CD14-positive monocyte (primary cell): ENCODE results near the gene SLC17A3. TPM values are rescaled to one million over a fixed set of nuclear protein-coding genes. Genes with fewer than 3 reads are reported as not detected.

ENCODE experiments used
- DNase-seq, 3 donors: peaks; one replicate each; pipeline ENCODE4 v3.0.0-alpha.2; 2011 to 2022
- H2AFZ ChIP-seq: 2 replicates; pipeline ENCODE4 v1.6.0; 2012; ENCODE audit warnings: mild to moderate bottlenecking, low read depth, low read length, inconsistent platforms; ENCODE audit not compliant: insufficient read depth, poor library complexity, severe bottlenecking
- H3K27ac ChIP-seq, 2 donors: 1 replicate in 1 of 2; 2 replicates in 1 of 2; pipeline ENCODE4 v1.5.1; 2012 to 2013; ENCODE audit warnings: low read length in 2 of 2, control low read depth in 1 of 2, inconsistent platforms in 1 of 2, low read depth in 1 of 2, mild to moderate bottlenecking in 1 of 2
- H3K27me3 ChIP-seq, 2 donors: one replicate each; pipeline versions ENCODE4 v1.6.0 to v1.6.1; 2011 to 2013; ENCODE audit warnings: low read length in 2 of 2; ENCODE audit not compliant: control insufficient read depth in 2 of 2, insufficient read depth in 2 of 2
- H3K36me3 ChIP-seq, 2 donors: replicated peaks in 1 of 2; 1 replicate in 1 of 2; 2 replicates in 1 of 2; pipeline versions ENCODE4 v1.5.1 to v1.6.1; 2012 to 2013; ENCODE audit warnings: low read length in 2 of 2, control low read depth in 1 of 2, inconsistent platforms in 1 of 2, mild to moderate bottlenecking in 1 of 2; ENCODE audit not compliant: insufficient read depth in 2 of 2, control insufficient read depth in 1 of 2
- H3K4me1 ChIP-seq, 2 donors: 1 replicate in 1 of 2; 2 replicates in 1 of 2; pipeline versions ENCODE4 v1.5.1 to v1.6.1; 2012 to 2013; ENCODE audit warnings: low read length in 2 of 2, control low read depth in 1 of 2, inconsistent platforms in 1 of 2, mild to moderate bottlenecking in 1 of 2, moderate library complexity in 1 of 2; ENCODE audit not compliant: insufficient read depth in 2 of 2, control insufficient read depth in 1 of 2
- H3K4me2 ChIP-seq: replicated peaks from 2 replicates; pipeline ENCODE3; 2012; ENCODE audit warnings: low read length, moderate library complexity, mild to moderate bottlenecking; ENCODE audit not compliant: poor library complexity, severe bottlenecking; ENCODE audit errors: extremely low read depth
- H3K4me3 ChIP-seq, 3 experiments: fragments of 200-600 bp in 1 of 3; sonication (generic) in 1 of 3; replicated peaks in 1 of 3; 1 replicate in 2 of 3; 2 replicates in 1 of 3; pipeline ENCODE4 v1.5.1; 2011 to 2013; ENCODE audit warnings: low read length in 3 of 3, mild to moderate bottlenecking in 3 of 3, control low read depth in 2 of 3, low read depth in 2 of 3, inconsistent platforms in 1 of 3, moderate library complexity in 1 of 3
- H3K79me2 ChIP-seq: 2 replicates; pipeline ENCODE4 v1.6.0; 2012; ENCODE audit warnings: mild to moderate bottlenecking, control low read depth, inconsistent platforms, low read length, moderate library complexity; ENCODE audit not compliant: insufficient read depth
- H3K9ac ChIP-seq: 2 replicates; pipeline ENCODE4 v1.6.0; 2017; ENCODE audit warnings: low read length, mild to moderate bottlenecking; ENCODE audit not compliant: insufficient read depth, poor library complexity, severe bottlenecking
- H3K9me3 ChIP-seq, 2 donors: replicated peaks in 1 of 2; 1 replicate in 1 of 2; 2 replicates in 1 of 2; pipeline versions ENCODE4 v1.5.1 to v1.6.1; 2012 to 2013; ENCODE audit warnings: low read length in 2 of 2, control low read depth in 1 of 2; ENCODE audit not compliant: control insufficient read depth in 1 of 2, insufficient read depth in 1 of 2
- H4K20me1 ChIP-seq: 2 replicates; pipeline ENCODE4 v1.6.0; 2012; ENCODE audit warnings: mild to moderate bottlenecking, low read length, control low read depth, moderate library complexity; ENCODE audit not compliant: insufficient read depth
- H3K27ac Mint-ChIP-seq, 7 donors: one replicate each; pipeline ENCODE4 v1.8.0; 2020; ENCODE audit warnings: mild to moderate bottlenecking in 7 of 7, mixed read lengths in 7 of 7, moderate library complexity in 6 of 7, inconsistent platforms in 2 of 7
- H3K27me3 Mint-ChIP-seq, 3 donors: one replicate each; pipeline ENCODE4 v1.8.0; 2021 to 2022; ENCODE audit warnings: low read depth in 3 of 3, mild to moderate bottlenecking in 3 of 3, mixed read lengths in 3 of 3, moderate library complexity in 3 of 3, inconsistent platforms in 1 of 3
- H3K36me3 Mint-ChIP-seq, 2 donors: one replicate each; pipeline ENCODE4 v1.8.0; 2020; ENCODE audit warnings: mixed read lengths in 2 of 2, inconsistent platforms in 1 of 2, mild to moderate bottlenecking in 1 of 2
- H3K4me1 Mint-ChIP-seq: one replicate; pipeline ENCODE4 v1.8.0; 2020; ENCODE audit warnings: mild to moderate bottlenecking, mixed read lengths
- H3K4me3 Mint-ChIP-seq, 2 donors: one replicate each; pipeline ENCODE4 v1.8.0; 2020; ENCODE audit warnings: mild to moderate bottlenecking in 2 of 2, mixed read lengths in 2 of 2, moderate library complexity in 1 of 2
- H3K9me3 Mint-ChIP-seq, 7 donors: one replicate each; pipeline ENCODE4 v1.8.0; 2020 to 2022; ENCODE audit warnings: mixed read lengths in 7 of 7, mild to moderate bottlenecking in 6 of 7, moderate library complexity in 6 of 7, inconsistent platforms in 2 of 7
- WGBS: methylation state at CpG from one replicate; pipeline ENCODE4 v1.1.5; 2013; ENCODE audit warnings: missing lambda C conversion rate; ENCODE audit not compliant: insufficient coverage; 5-methylcytosine and 5-hydroxymethylcytosine counted together
- intact Hi-C, 2 donors: fragments of 100-400 bp; cut with micrococcal nuclease; formaldehyde crosslinking; loops; one replicate each; pipeline versions ENCODE4 v1.15.0 to v1.15.1; 2023
- polyA plus RNA-seq, 3 donors: library from polyadenylated mRNA; depleted of rRNA in 1 of 3; unstranded in 2 of 3; stranded (reverse) in 1 of 3; fragments of 300-500 nt in 2 of 3; fragments of >200 nt in 1 of 3; fragmentation: Illumina TruSeq in 2 of 3; gene quantifications; 1 replicate in 2 of 3; 2 replicates in 1 of 3; pipeline ENCODE4 v1.2.3, GENCODE V29; 2012 to 2021
- TF ChIP-seq, protein P1 (sequence below): fragments of 200-600 bp; IDR thresholded peaks from one replicate; pipeline ENCODE4 v1.8.0; 2022; ENCODE audit warnings: antibody characterized with exemption, mild to moderate bottlenecking

Gene SLC17A3
- polyA plus RNA-seq, 3 donors: not detected

DNA sequence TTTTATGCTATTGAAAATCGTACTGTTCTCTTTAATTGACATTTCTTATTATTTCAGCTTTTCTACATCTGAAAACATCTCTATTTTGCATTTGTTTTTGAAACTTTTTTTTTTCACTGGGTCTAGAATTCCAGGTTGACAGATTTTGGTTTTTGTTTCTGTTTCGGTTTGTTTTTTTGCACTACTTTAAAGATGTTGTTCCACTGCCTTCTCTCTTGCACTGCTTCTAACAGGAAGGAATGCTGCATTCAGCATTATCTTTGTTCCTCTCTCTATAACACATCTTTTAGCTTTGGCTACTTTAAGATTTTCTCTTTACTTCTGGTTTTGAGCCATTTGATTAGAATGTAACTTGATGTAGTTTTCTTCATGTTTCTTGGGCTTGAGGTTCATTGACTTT is 22.1 kb downstream of the SLC17A3 start:
- H2AFZ ChIP-seq: no peak overlapping the region
- TF ChIP-seq, protein P1, sequence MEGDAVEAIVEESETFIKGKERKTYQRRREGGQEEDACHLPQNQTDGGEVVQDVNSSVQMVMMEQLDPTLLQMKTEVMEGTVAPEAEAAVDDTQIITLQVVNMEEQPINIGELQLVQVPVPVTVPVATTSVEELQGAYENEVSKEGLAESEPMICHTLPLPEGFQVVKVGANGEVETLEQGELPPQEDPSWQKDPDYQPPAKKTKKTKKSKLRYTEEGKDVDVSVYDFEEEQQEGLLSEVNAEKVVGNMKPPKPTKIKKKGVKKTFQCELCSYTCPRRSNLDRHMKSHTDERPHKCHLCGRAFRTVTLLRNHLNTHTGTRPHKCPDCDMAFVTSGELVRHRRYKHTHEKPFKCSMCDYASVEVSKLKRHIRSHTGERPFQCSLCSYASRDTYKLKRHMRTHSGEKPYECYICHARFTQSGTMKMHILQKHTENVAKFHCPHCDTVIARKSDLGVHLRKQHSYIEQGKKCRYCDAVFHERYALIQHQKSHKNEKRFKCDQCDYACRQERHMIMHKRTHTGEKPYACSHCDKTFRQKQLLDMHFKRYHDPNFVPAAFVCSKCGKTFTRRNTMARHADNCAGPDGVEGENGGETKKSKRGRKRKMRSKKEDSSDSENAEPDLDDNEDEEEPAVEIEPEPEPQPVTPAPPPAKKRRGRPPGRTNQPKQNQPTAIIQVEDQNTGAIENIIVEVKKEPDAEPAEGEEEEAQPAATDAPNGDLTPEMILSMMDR: no peak
- no peaks in the 10 kb centered on the region for H3K4me1 ChIP-seq
- Mint-ChIP-seq H3K4me3 (no peak overlapping the region), H3K27me3 (peaks cover 0 to 3% (median 1%) of the 10 kb centered on the region in 3 donors), H3K36me3 (no peaks in the 10 kb centered on the region), H3K9me3 (peaks cover 0 to 3% (median 0%) of the 10 kb centered on the region in 7 donors), H3K4me1 (no peaks in the 10 kb centered on the region), H3K27ac (no peak overlapping the region)
- H3K79me2 ChIP-seq: no peaks in the 10 kb centered on the region
- no peak overlapping the region for H3K9ac ChIP-seq
- H3K4me3 ChIP-seq: no peak overlapping the region
- H3K4me2 ChIP-seq: no peak overlapping the region
- intact Hi-C loops: no loop called here
- no peak for DNase-seq
- no peaks in the 10 kb centered on the region for H3K27me3 ChIP-seq
- no peaks in the 10 kb centered on the region for H3K9me3 ChIP-seq
- H3K36me3 ChIP-seq: no peaks in the 10 kb centered on the region
- no peak overlapping the region for H3K27ac ChIP-seq
- no CpG with 5 or more reads among the region's 2 CpGs for WGBS
- no peaks in the 10 kb centered on the region for H4K20me1 ChIP-seq

DNA sequence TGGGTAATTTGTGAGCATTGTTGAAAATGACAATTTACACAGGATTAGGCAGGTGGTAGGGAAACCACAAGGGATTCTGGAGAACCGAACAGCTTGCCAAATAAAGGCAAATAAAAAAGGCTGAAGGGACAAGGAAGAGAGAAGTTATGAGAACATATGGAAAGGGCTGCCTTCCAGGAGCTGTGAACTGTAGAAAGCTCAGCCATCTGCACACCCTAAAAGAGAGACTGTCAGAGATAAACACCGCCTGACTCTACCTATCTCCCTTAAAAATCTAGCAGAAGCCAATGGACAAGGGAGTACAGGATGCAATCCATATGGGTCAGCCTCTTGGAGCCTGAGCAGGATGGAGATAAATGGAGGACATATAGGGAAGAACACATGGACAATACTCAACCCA is 29.5 kb downstream of the SLC17A3 start:
- H3K4me3 ChIP-seq: no peak overlapping the region
- no peaks in the 10 kb centered on the region for H3K36me3 Mint-ChIP-seq
- no peak for DNase-seq
- no peak overlapping the region for H3K4me3 Mint-ChIP-seq
- no peaks in the 10 kb centered on the region for H3K36me3 ChIP-seq
- no peaks in the 10 kb centered on the region for H3K4me1 ChIP-seq
- H2AFZ ChIP-seq: no peak overlapping the region
- H3K79me2 ChIP-seq: no peaks in the 10 kb centered on the region
- H3K27me3 Mint-ChIP-seq: peaks cover 0 to 1% (median 0%) of the 10 kb centered on the region in 3 donors
- H3K9me3 Mint-ChIP-seq: peaks cover 0 to 3% (median 0%) of the 10 kb centered on the region in 7 donors
- H3K4me2 ChIP-seq: no peak overlapping the region
- WGBS: 100% methylated on average over 1 of the region's 2 CpGs
- no peak overlapping the region for H3K27ac ChIP-seq
- H3K9me3 ChIP-seq: no peaks in the 10 kb centered on the region
- TF ChIP-seq, protein P1: no peak
- H3K4me1 Mint-ChIP-seq: no peaks in the 10 kb centered on the region
- H4K20me1 ChIP-seq: no peaks in the 10 kb centered on the region
- intact Hi-C loops: no loop called here
- H3K27me3 ChIP-seq: no peaks in the 10 kb centered on the region
- H3K27ac Mint-ChIP-seq: no peak overlapping the region
- H3K9ac ChIP-seq: no peak overlapping the region
